ENCODE results near the gene KIF1B.

KIF1B gene

DNA sequence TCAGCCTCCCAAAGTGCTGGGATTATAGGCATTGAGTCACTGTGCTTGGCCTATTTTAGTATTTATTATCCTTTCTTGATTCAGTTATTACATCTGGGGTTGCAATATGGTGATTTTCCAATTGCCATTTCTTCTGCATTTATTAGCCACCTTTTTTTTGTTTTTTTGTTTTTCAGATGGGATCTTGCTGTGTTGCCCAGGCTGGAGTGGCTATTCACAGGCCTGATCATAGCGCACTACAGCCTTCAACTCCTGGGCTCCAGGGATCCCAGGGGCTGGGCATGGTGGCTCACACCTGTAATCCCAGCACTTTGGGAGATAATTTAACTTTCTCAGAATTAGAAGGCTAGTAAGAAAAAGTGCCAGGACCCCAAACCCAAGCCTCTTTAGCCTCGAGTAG, 106.4 kb downstream of the KIF1B start:
- Histone ChIP-seq H3K4me3 (ENCODE audit: insufficient read depth, low read length, poor library complexity, severe bottlenecking) (no peak overlapping the region), H3K79me2 (ENCODE audit: insufficient read depth, low read length) (no peaks in the 10 kb centered on the region), H4K20me1 (ENCODE audit: low read depth, low read length) (no peaks in the 10 kb centered on the region), H3K4me2 (ENCODE audit: low read depth, low read length, poor library complexity, severe bottlenecking) (no peak overlapping the region), H3K9ac (ENCODE audit: low read length) (no peak overlapping the region), H3K36me3 (ENCODE audit: low read length) (no peaks in the 10 kb centered on the region), H3K9me3 (ENCODE audit: insufficient read depth, low read length) (no peaks in the 10 kb centered on the region), H2AFZ (ENCODE audit: low read depth, low read length, severe bottlenecking) (no peak overlapping the region), H3K9me2 (replicated peaks; ENCODE audit: insufficient read depth, low read length) (no peaks in the 10 kb centered on the region), H3K27me3 (ENCODE audit: low read length) (no peaks in the 10 kb centered on the region), H3F3A (ENCODE audit: insufficient read depth) (no peaks in the 10 kb centered on the region), H3K27ac (ENCODE audit: low read depth, low read length) (no peak overlapping the region)
- TF ChIP-seq EZH2phosphoT487 (conservative IDR thresholded peaks at IDR 0.05; ENCODE audit: low read length), result no peak
- TF ChIP-seq, protein P1, sequence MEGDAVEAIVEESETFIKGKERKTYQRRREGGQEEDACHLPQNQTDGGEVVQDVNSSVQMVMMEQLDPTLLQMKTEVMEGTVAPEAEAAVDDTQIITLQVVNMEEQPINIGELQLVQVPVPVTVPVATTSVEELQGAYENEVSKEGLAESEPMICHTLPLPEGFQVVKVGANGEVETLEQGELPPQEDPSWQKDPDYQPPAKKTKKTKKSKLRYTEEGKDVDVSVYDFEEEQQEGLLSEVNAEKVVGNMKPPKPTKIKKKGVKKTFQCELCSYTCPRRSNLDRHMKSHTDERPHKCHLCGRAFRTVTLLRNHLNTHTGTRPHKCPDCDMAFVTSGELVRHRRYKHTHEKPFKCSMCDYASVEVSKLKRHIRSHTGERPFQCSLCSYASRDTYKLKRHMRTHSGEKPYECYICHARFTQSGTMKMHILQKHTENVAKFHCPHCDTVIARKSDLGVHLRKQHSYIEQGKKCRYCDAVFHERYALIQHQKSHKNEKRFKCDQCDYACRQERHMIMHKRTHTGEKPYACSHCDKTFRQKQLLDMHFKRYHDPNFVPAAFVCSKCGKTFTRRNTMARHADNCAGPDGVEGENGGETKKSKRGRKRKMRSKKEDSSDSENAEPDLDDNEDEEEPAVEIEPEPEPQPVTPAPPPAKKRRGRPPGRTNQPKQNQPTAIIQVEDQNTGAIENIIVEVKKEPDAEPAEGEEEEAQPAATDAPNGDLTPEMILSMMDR (IDR thresholded peaks at IDR 0.05; ENCODE audit: insufficient read depth, low read length, poor library complexity, severe bottlenecking), result no peak

DNA sequence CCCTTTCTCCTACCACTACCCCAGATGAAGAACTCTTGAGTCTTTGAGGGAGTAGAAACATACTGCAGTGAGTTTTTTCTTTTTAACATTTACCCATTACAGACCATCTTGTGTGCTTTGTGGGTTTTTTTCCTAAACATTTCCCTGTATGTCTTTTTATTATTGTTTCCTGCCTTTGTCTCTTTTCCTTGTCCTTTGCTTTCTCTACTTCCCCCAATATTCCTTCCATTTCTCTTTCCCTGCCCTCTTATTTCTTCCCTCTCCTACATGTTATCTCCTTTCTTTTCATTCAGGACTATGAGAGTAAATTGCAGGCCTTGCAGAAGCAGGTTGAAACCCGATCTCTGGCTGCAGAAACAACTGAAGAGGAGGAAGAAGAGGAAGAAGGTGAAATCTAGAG, 109.4 kb downstream of the KIF1B start:
- H3K9ac ChIP-seq (ENCODE audit: low read length), result no peak overlapping the region
- H3K9me3 ChIP-seq (ENCODE audit: insufficient read depth, low read length), result no peaks in the 10 kb centered on the region
- H3K9me2 ChIP-seq (replicated peaks; ENCODE audit: insufficient read depth, low read length), result no peaks in the 10 kb centered on the region
- H3K4me3 ChIP-seq (ENCODE audit: insufficient read depth, low read length, poor library complexity, severe bottlenecking), result no peak overlapping the region
- H3F3A ChIP-seq (ENCODE audit: insufficient read depth), result no peaks in the 10 kb centered on the region
- no peaks in the 10 kb centered on the region for H3K27me3 ChIP-seq (ENCODE audit: low read length)
- H2AFZ ChIP-seq (ENCODE audit: low read depth, low read length, severe bottlenecking), result no peak overlapping the region
- no peak overlapping the region for H3K4me2 ChIP-seq (ENCODE audit: low read depth, low read length, poor library complexity, severe bottlenecking)
- no peak for TF ChIP-seq EZH2phosphoT487 (conservative IDR thresholded peaks at IDR 0.05; ENCODE audit: low read length)
- TF ChIP-seq, protein P1 (IDR thresholded peaks at IDR 0.05; ENCODE audit: insufficient read depth, low read length, poor library complexity, severe bottlenecking), result no peak
- H3K79me2 ChIP-seq (ENCODE audit: insufficient read depth, low read length), result no peaks in the 10 kb centered on the region
- H4K20me1 ChIP-seq (ENCODE audit: low read depth, low read length), result no peaks in the 10 kb centered on the region
- H3K36me3 ChIP-seq (ENCODE audit: low read length), result no peaks in the 10 kb centered on the region
- H3K27ac ChIP-seq (ENCODE audit: low read depth, low read length), result no peak overlapping the region

DNA sequence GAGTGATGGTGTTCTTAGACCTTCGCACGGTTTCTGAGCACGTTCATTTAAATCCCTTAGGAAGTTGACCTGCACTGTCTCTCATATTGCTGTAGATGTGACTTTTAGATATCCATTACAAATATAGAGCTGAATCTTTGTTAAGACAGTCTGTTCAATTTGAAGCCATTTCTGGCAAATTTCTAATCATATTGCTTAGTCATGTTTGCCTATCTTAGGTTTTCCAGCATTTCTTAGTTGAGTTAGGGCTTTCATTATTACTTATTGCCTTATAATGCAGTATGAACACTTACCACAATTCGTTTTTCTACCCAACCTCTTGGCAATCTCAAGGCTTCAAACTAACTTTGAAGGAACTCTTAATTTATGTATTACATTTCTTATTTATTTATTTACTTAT, 110.0 kb downstream of the KIF1B start:
- no peak for TF ChIP-seq EZH2phosphoT487 (conservative IDR thresholded peaks at IDR 0.05; ENCODE audit: low read length)
- TF ChIP-seq, protein P1 (IDR thresholded peaks at IDR 0.05; ENCODE audit: insufficient read depth, low read length, poor library complexity, severe bottlenecking), result no peak
- Histone ChIP-seq H3K9me2 (replicated peaks; ENCODE audit: insufficient read depth, low read length) (no peaks in the 10 kb centered on the region), H3K27ac (ENCODE audit: low read depth, low read length) (no peak overlapping the region), H2AFZ (ENCODE audit: low read depth, low read length, severe bottlenecking) (no peak overlapping the region), H3K27me3 (ENCODE audit: low read length) (no peaks in the 10 kb centered on the region), H3K4me2 (ENCODE audit: low read depth, low read length, poor library complexity, severe bottlenecking) (no peak overlapping the region), H3K9ac (ENCODE audit: low read length) (no peak overlapping the region), H3F3A (ENCODE audit: insufficient read depth) (no peaks in the 10 kb centered on the region), H3K79me2 (ENCODE audit: insufficient read depth, low read length) (no peaks in the 10 kb centered on the region), H3K36me3 (ENCODE audit: low read length) (no peaks in the 10 kb centered on the region), H3K4me3 (ENCODE audit: insufficient read depth, low read length, poor library complexity, severe bottlenecking) (no peak overlapping the region), H3K9me3 (ENCODE audit: insufficient read depth, low read length) (no peaks in the 10 kb centered on the region), H4K20me1 (ENCODE audit: low read depth, low read length) (no peaks in the 10 kb centered on the region)
